ENCODE measurements around the gene NPHP1.

DNA sequence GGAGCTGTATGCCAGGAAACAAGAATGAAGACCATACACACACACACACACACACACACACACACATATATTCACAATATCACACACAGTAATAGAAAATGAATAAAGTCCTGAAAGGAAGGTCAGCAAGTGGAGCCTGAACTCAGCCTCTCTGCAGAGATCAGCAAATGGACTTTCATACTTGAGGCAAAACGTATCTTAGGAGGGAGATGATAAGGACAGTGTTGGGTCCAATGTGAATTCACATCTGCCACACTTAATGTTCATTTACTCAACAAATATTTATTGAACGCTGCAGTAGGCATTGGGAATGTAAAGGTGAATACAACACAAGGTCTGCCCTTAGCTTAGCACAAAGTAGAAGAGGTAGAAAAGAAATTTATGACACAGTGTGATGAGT is 10.3 kb upstream of the NPHP1 start:
- TF ChIP-seq POLR2AphosphoS5 (IDR thresholded peaks at IDR 0.05) (no peak), POLR2A (IDR thresholded peaks at IDR 0.05) (no peak)
- TF ChIP-seq, protein P1, sequence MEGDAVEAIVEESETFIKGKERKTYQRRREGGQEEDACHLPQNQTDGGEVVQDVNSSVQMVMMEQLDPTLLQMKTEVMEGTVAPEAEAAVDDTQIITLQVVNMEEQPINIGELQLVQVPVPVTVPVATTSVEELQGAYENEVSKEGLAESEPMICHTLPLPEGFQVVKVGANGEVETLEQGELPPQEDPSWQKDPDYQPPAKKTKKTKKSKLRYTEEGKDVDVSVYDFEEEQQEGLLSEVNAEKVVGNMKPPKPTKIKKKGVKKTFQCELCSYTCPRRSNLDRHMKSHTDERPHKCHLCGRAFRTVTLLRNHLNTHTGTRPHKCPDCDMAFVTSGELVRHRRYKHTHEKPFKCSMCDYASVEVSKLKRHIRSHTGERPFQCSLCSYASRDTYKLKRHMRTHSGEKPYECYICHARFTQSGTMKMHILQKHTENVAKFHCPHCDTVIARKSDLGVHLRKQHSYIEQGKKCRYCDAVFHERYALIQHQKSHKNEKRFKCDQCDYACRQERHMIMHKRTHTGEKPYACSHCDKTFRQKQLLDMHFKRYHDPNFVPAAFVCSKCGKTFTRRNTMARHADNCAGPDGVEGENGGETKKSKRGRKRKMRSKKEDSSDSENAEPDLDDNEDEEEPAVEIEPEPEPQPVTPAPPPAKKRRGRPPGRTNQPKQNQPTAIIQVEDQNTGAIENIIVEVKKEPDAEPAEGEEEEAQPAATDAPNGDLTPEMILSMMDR (IDR thresholded peaks at IDR 0.05), result no peak

Data from transverse colon (tissue), 4 donors.